ENCODE measurements around the gene GFI1B. TPM values are rescaled to one million over a fixed set of nuclear protein-coding genes. Genes with fewer than 3 reads are reported as not detected.

Gene GFI1B
- not detected in 2 replicates for total RNA-seq

GRCh38 chr9:132978451-132979131 is at the start of gene GFI1B:
Gene GFI1B, plus strand, starts transcription at chr9:132978694. Its CDS starts 7,985 bp downstream, at chr9:132986679.

GRCh38 chr9:132944294-132945185 is 34.0 kb upstream of the GFI1B start, which contains the start of gene TSC1:
Gene TSC1, minus strand, starts transcription at chr9:132944616. Its CDS starts 15,744 bp downstream, at chr9:132928872.

GRCh38 chr9:133030317-133031129 is 52.0 kb downstream of the GFI1B start, which contains the start of gene GTF3C5:
Gene GTF3C5, plus strand, starts transcription at chr9:133030997. Its CDS starts 15 bp downstream, at chr9:133031012.

Small RNA genes lying within 50 kb of the gene (small RNA-seq; reads per million reads assigned to genes)
- gene AL593851.1 (not detected), gene MIR548AW (0.27 reads per million, percentile 5 among the genes with 10 or more reads in this experiment), gene RNU7-21P (not detected)

Other genes with a start within 250 kb of the GFI1B start
- 0.73 and 0.78 TPM in 2 replicates for gene AK8, start 100.4 kb upstream of the GFI1B start, total RNA-seq
- gene SPACA9, start 99.8 kb upstream of the GFI1B start, total RNA-seq = 2.3 and 3.3 TPM in 2 replicates
- 51.4 and 61.4 TPM in 2 replicates for gene TSC1, start 34.1 kb upstream of the GFI1B start, total RNA-seq
- gene GTF3C5, start 52.3 kb downstream of the GFI1B start, total RNA-seq = 37.8 and 50.4 TPM in 2 replicates
- 0.20 and 0.37 TPM in 2 replicates for gene CEL, start 83.3 kb downstream of the GFI1B start, total RNA-seq
- 19.9 and 21.7 TPM in 2 replicates for gene RALGDS, start 142.5 kb downstream of the GFI1B start, total RNA-seq
- gene GBGT1, start 185.2 kb downstream of the GFI1B start, total RNA-seq = 1.8 TPM in 2 replicates
- gene OBP2B, start 230.6 kb downstream of the GFI1B start, total RNA-seq = not detected in 2 replicates

Measured in subcutaneous preadipocyte (primary cell).